GM12801 (cell line): ENCODE results near the gene GAS7.

ENCODE experiments used
- CTCF ChIP-seq: IDR thresholded peaks from one replicate; pipeline ENCODE4 v1.5.1; 2011; ENCODE audit warnings: control low read depth; ENCODE audit not compliant: insufficient read length; ENCODE audit errors: extremely low read depth

The GAS7 gene

GRCh38 chr17:10069301-10069700, 129.1 kb downstream of the GAS7 start:
- TF ChIP-seq CTCF: no peak

- TF ChIP-seq CTCF: no peak
Measured at GRCh38 chr17:10067446-10068143, 130.8 kb downstream of the GAS7 start.

GRCh38 chr17:10064536-10064935, 133.9 kb downstream of the GAS7 start:
- no peak for TF ChIP-seq CTCF

- no peak for TF ChIP-seq CTCF
Measured at GRCh38 chr17:10063730-10064241, 134.6 kb downstream of the GAS7 start.

GRCh38 chr17:10062691-10063385, 135.6 kb downstream of the GAS7 start:
- no peak for TF ChIP-seq CTCF

- TF ChIP-seq CTCF: no peak
Measured at GRCh38 chr17:10061111-10061845, 137.1 kb downstream of the GAS7 start.

GRCh38 chr17:10060526-10060925, 137.9 kb downstream of the GAS7 start:
- TF ChIP-seq CTCF: no peak
